OCI-LY7 (cell line): ENCODE results near the gene WDR86. TPM values are rescaled to one million over a fixed set of nuclear protein-coding genes. Genes with fewer than 3 reads are reported as not detected.

Source experiments
- BruUV-seq: library from RNA; stranded (reverse); fragments of 400-500 nt; replicated peaks from 2 replicates; lab custom pipeline; 2021; lab: Mats Ljungman, UMichigan
- CTCF ChIA-PET: fragments of 300-600 bp; sonication (Branson Sonifier 250); formaldehyde crosslinking; loops from one replicate; lab custom pipeline; 2022; ENCODE audit warnings: antibody characterized with exemption; ENCODE audit not compliant: unreplicated experiment; lab: Charles Lee
- POLR2A ChIA-PET: fragments of 300-600 bp; sonication (Branson Sonifier 250); formaldehyde crosslinking; loops from one replicate; lab custom pipeline; 2022; ENCODE audit warnings: antibody characterized with exemption; lab: Charles Lee
- DNase-seq: peaks from one replicate; pipeline ENCODE4 v3.0.0-alpha.2; 2015; ENCODE audit warnings: low spot score
- H2AFZ ChIP-seq: fragments of 200-600 bp; sonication (generic), shearing (Covaris generic); 2 replicates; pipeline ENCODE4 v1.6.1; 2014; ENCODE audit warnings: mild to moderate bottlenecking, antibody characterized with exemption, low read length, moderate library complexity
- H3K27ac ChIP-seq: fragments of 200-600 bp; sonication (generic); 2 replicates; pipeline ENCODE4 v1.5.1; 2014; ENCODE audit warnings: mixed run types, low read depth, mild to moderate bottlenecking, moderate library complexity, low read length, inconsistent platforms; ENCODE audit not compliant: poor library complexity, severe bottlenecking
- H3K36me3 ChIP-seq: fragments of 200-600 bp; sonication (generic); 2 replicates; pipeline ENCODE4 v1.6.1; 2014; ENCODE audit warnings: mild to moderate bottlenecking, antibody characterized with exemption, low read length, moderate library complexity, mixed read lengths; ENCODE audit not compliant: insufficient read depth
- H3K4me1 ChIP-seq: fragments of 200-600 bp; sonication (generic); 2 replicates; pipeline ENCODE4 v1.5.1; 2014; ENCODE audit warnings: mild to moderate bottlenecking, low read length; ENCODE audit not compliant: insufficient read depth, poor library complexity, severe bottlenecking
- H3K4me2 ChIP-seq: fragments of 200-600 bp; sonication (generic); 2 replicates; pipeline ENCODE4 v1.6.1; 2014; ENCODE audit warnings: mild to moderate bottlenecking, low read length
- H3K4me3 ChIP-seq: fragments of 200-600 bp; sonication (generic); 2 replicates; pipeline ENCODE4 v1.5.1; 2014; ENCODE audit warnings: mild to moderate bottlenecking, low read depth, low read length; ENCODE audit not compliant: poor library complexity, severe bottlenecking
- H3K79me2 ChIP-seq: fragments of 200-600 bp; sonication (generic); 2 replicates; pipeline ENCODE4 v1.6.1; 2016; ENCODE audit warnings: low read depth, mild to moderate bottlenecking, low read length, moderate library complexity, mixed read lengths; ENCODE audit not compliant: insufficient read depth
- H3K9me2 ChIP-seq: fragments of 200-600 bp; sonication (generic); 2 replicates; pipeline ENCODE4 v1.6.1; 2016; ENCODE audit warnings: mild to moderate bottlenecking, low read length, mixed read lengths; ENCODE audit not compliant: insufficient read depth
- H3K9me3 ChIP-seq: fragments of 200-600 bp; sonication (generic); 2 replicates; pipeline ENCODE4 v1.6.1; 2014; ENCODE audit warnings: mild to moderate bottlenecking, mixed run types, low read length, mixed read lengths
- H4K20me1 ChIP-seq: fragments of 200-600 bp; sonication (generic); 2 replicates; pipeline ENCODE4 v1.6.1; 2014; ENCODE audit warnings: mild to moderate bottlenecking, antibody characterized with exemption, low read length, moderate library complexity, mixed read lengths; ENCODE audit not compliant: insufficient read depth
- CTCF ChIP-seq: fragments of 200-600 bp; sonication (generic); conservative IDR thresholded peaks from 2 replicates; pipeline ENCODE4 v1.5.1; 2014; ENCODE audit warnings: mild to moderate bottlenecking, antibody characterized with exemption, low read length, moderate library complexity, mixed read lengths
- EZH2phosphoT487 ChIP-seq: fragments of 200-600 bp; sonication (generic); IDR thresholded peaks from 2 replicates; pipeline ENCODE4 v1.6.1; 2018; ENCODE audit warnings: low read depth, borderline replicate concordance, mild to moderate bottlenecking, mixed run types, antibody characterized with exemption, low read length, moderate library complexity, mixed read lengths
- intact Hi-C: fragments of 100-400 bp; cut with micrococcal nuclease; formaldehyde crosslinking; loops from one replicate; pipeline ENCODE4 v1.10.0; 2022; ENCODE audit not compliant: unreplicated experiment
- total RNA-seq, 2 experiments: library from RNA; depleted of rRNA in 1 of 2; stranded (reverse); fragments of >200 nt in 1 of 2; shearing (Covaris generic) in 1 of 2; gene quantifications; 2 replicates each; pipeline ENCODE4 v1.2.3, GENCODE V29; 2014 to 2022

The WDR86 gene
- total RNA-seq, 2 experiments from 2014 or later = 0.44 to 0.51 TPM

- H3K4me1 ChIP-seq = peaks cover 13% of the 10 kb centered on the region
Observed at GRCh38 chr7:151430391-151431205, 20.8 kb upstream of the WDR86 start.

DNA sequence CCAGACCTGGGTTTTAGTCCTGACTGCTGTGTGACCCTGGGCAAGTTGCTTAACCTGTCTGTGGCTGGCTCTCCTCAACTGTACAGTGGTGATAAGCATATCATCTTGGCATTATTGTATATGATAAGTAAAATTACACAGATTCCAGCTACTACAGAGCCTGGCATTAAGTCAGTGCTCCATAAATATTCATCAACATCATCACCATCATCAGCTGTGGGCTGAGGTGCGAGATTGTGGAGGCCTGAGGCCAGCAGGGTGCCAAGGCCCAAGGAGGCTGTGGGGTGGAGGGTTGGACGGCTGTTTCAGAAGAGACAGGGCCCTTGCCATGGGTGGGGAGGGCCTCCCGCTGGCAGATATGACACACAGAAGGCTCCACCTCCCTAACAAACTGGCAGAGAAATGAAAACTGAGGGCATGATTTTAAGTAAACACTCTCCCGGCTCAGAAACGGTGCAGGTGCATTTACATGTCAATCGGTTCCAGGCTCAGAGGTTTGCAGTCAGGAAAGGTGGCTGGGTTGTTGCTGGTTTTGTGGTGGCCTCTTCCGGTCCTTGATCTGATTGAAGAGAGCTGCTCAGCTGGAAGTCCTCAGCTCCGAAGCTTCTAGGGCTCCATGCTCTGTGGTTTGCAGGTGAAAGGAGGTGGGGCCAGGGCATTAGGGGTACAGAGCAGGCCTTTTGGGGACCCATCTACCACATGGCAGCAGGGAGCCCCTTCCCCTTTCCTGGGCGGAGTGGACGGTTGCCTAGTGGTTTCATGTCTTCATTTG is 19.9 kb upstream of the WDR86 start:
- Histone ChIP-seq H3K4me3 (no peak overlapping the region), H4K20me1 (no peaks in the 10 kb centered on the region), H3K4me2 (peak overlapping the region; percentile 16; the same call in 1 of the 2 replicates), H3K9me2 (no peaks in the 10 kb centered on the region), H3K27ac (no peak overlapping the region), H3K4me1 (peaks cover 13% of the 10 kb centered on the region), H3K79me2 (no peaks in the 10 kb centered on the region), H3K9me3 (no peaks in the 10 kb centered on the region), H2AFZ (no peak overlapping the region), H3K36me3 (no peaks in the 10 kb centered on the region)
- intact Hi-C loops = no loop called here
- ChIA-PET POLR2A (interaction anchor here (0.6 kb wide), 1 partner anchor 14 kb away, joined by 4 read pairs; no protein-coding TSS in a partner anchor), CTCF (interaction anchor here (0.6 kb wide), 1 partner anchor 108 kb away, joined by 6 read pairs; no protein-coding TSS in a partner anchor)
- BruUV-seq = no TSS peak
- peak; percentile 43 for DNase-seq
- no peak for TF ChIP-seq CTCF
- no peak for TF ChIP-seq EZH2phosphoT487

More at GRCh38 chr7:151430391-151431205, 20.8 kb upstream of the WDR86 start:
- H3K9me2 ChIP-seq = no peaks in the 10 kb centered on the region
- no peak for DNase-seq
- no peak overlapping the region for H2AFZ ChIP-seq
- ChIA-PET CTCF (no interaction called here), POLR2A (interaction anchor here (0.6 kb wide), 1 partner anchor 13 kb away, joined by 4 read pairs; no protein-coding TSS in a partner anchor)
- H3K9me3 ChIP-seq = no peaks in the 10 kb centered on the region
- no peak overlapping the region for H3K27ac ChIP-seq
- H3K79me2 ChIP-seq = no peaks in the 10 kb centered on the region
- no peaks in the 10 kb centered on the region for H3K36me3 ChIP-seq
- no peak overlapping the region for H3K4me2 ChIP-seq
- no peak overlapping the region for H3K4me3 ChIP-seq
- intact Hi-C loops = no loop called here
- TF ChIP-seq CTCF = no peak
- BruUV-seq = no TSS peak
- H4K20me1 ChIP-seq = no peaks in the 10 kb centered on the region
